ENCODE data around the gene UGT1A5. TPM values are rescaled to one million over a fixed set of nuclear protein-coding genes. Genes with fewer than 3 reads are reported as not detected.
"Not testable (repeated sequence)": the region's sequence is repeated elsewhere in the genome, so short reads cannot be mapped to it uniquely, and the experiment has no call there.

The UGT1A5 gene
- total RNA-seq, 2 experiments from 2014 or later = not detected

GRCh38 chr2:233688341-233688740 is 24.4 kb upstream of the UGT1A5 start:
- H3K36me3 Mint-ChIP-seq = no peaks in the 10 kb centered on the region
- no peak overlapping the region for H3K27ac Mint-ChIP-seq
- H3K4me1 Mint-ChIP-seq = peaks cover 2% of the 10 kb centered on the region
- H3K4me3 Mint-ChIP-seq = no peak overlapping the region
- H3K27me3 Mint-ChIP-seq = peaks cover 4% of the 10 kb centered on the region
- no peak for DNase-seq
- H3K9me3 Mint-ChIP-seq = no peaks in the 10 kb centered on the region

- Mint-ChIP-seq H3K4me3 (no peak overlapping the region), H3K27ac (no peak overlapping the region), H3K27me3 (peaks cover 4% of the 10 kb centered on the region), H3K36me3 (no peaks in the 10 kb centered on the region), H3K4me1 (peaks cover 2% of the 10 kb centered on the region), H3K9me3 (no peaks in the 10 kb centered on the region)
- no peak for DNase-seq
Measured at GRCh38 chr2:233689031-233689430, 23.7 kb upstream of the UGT1A5 start.

- peaks cover 2% of the 10 kb centered on the region for H3K4me1 Mint-ChIP-seq
- H3K36me3 Mint-ChIP-seq = no peaks in the 10 kb centered on the region
- no peak overlapping the region for H3K27ac Mint-ChIP-seq
- no peaks in the 10 kb centered on the region for H3K9me3 Mint-ChIP-seq
- no peak for DNase-seq
- H3K27me3 Mint-ChIP-seq = peaks cover 4% of the 10 kb centered on the region
- H3K4me3 Mint-ChIP-seq = no peak overlapping the region
Measured at GRCh38 chr2:233689501-233689900, 23.2 kb upstream of the UGT1A5 start.

GRCh38 chr2:233690444-233690843 is 22.3 kb upstream of the UGT1A5 start:
- peaks cover 4% of the 10 kb centered on the region for H3K27me3 Mint-ChIP-seq
- H3K4me1 Mint-ChIP-seq = peaks cover 2% of the 10 kb centered on the region
- no peak for DNase-seq
- no peak overlapping the region for H3K4me3 Mint-ChIP-seq
- no peaks in the 10 kb centered on the region for H3K9me3 Mint-ChIP-seq
- no peak overlapping the region for H3K27ac Mint-ChIP-seq
- H3K36me3 Mint-ChIP-seq = no peaks in the 10 kb centered on the region

- Mint-ChIP-seq H3K27me3 (peaks cover 4% of the 10 kb centered on the region), H3K4me3 (no peak overlapping the region), H3K36me3 (no peaks in the 10 kb centered on the region), H3K4me1 (peaks cover 2% of the 10 kb centered on the region), H3K27ac (no peak overlapping the region), H3K9me3 (no peaks in the 10 kb centered on the region)
- DNase-seq = no peak
Measured at GRCh38 chr2:233691443-233692433, 21.0 kb upstream of the UGT1A5 start.

GRCh38 chr2:233692648-233693047 is 20.1 kb upstream of the UGT1A5 start, which contains the start of gene UGT1A6:
Gene UGT1A6 (plus strand): TSS chr2:233692890. CDS start chr2:233693005, 115 bp downstream.
- Mint-ChIP-seq H3K9me3 (no peaks in the 10 kb centered on the region), H3K27ac (no peak within 1 kb of the TSS), H3K27me3 (peaks cover 4% of the 10 kb centered on the region), H3K4me3 (no peak within 1 kb of the TSS), H3K4me1 (peaks cover 2% of the 10 kb centered on the region), H3K36me3 (no peaks in the 10 kb centered on the region)
- no peak for DNase-seq

- DNase-seq = no peak
- H3K4me1 Mint-ChIP-seq = peaks cover 2% of the 10 kb centered on the region
- H3K27me3 Mint-ChIP-seq = no peaks in the 10 kb centered on the region
- no peak overlapping the region for H3K27ac Mint-ChIP-seq
- no peaks in the 10 kb centered on the region for H3K36me3 Mint-ChIP-seq
- no peak overlapping the region for H3K4me3 Mint-ChIP-seq
- no peaks in the 10 kb centered on the region for H3K9me3 Mint-ChIP-seq
Measured at GRCh38 chr2:233693963-233694362, 18.7 kb upstream of the UGT1A5 start.

GRCh38 chr2:233698740-233699139 is 14.0 kb upstream of the UGT1A5 start:
- H3K27me3 Mint-ChIP-seq = peaks cover 4% of the 10 kb centered on the region
- H3K4me3 Mint-ChIP-seq = no peak overlapping the region
- H3K27ac Mint-ChIP-seq = no peak overlapping the region
- no peaks in the 10 kb centered on the region for H3K4me1 Mint-ChIP-seq
- H3K36me3 Mint-ChIP-seq = no peaks in the 10 kb centered on the region
- DNase-seq = no peak
- peaks cover 1% of the 10 kb centered on the region for H3K9me3 Mint-ChIP-seq

- Mint-ChIP-seq H3K36me3 (peaks cover 2% of the 10 kb centered on the region), H3K4me3 (no peak overlapping the region), H3K27me3 (peaks cover 9% of the 10 kb centered on the region), H3K9me3 (peaks cover 6% of the 10 kb centered on the region), H3K4me1 (no peaks in the 10 kb centered on the region), H3K27ac (no peak overlapping the region)
- DNase-seq = no peak
Measured at GRCh38 chr2:233699424-233700027, 13.2 kb upstream of the UGT1A5 start.

- no peak overlapping the region for H3K4me3 Mint-ChIP-seq
- peaks cover 6% of the 10 kb centered on the region for H3K9me3 Mint-ChIP-seq
- peaks cover 2% of the 10 kb centered on the region for H3K36me3 Mint-ChIP-seq
- H3K27ac Mint-ChIP-seq = no peak overlapping the region
- no peaks in the 10 kb centered on the region for H3K4me1 Mint-ChIP-seq
- peaks cover 9% of the 10 kb centered on the region for H3K27me3 Mint-ChIP-seq
- DNase-seq = no peak
Measured at GRCh38 chr2:233700028-233700635, 12.6 kb upstream of the UGT1A5 start.

- H3K9me3 Mint-ChIP-seq, H3K27me3 Mint-ChIP-seq, DNase-seq: not testable (repeated sequence)
Measured at GRCh38 chr2:233700842-233701241, 11.9 kb upstream of the UGT1A5 start.

GRCh38 chr2:233702238-233702637 is 10.5 kb upstream of the UGT1A5 start:
- peaks cover 9% of the 10 kb centered on the region for H3K27me3 Mint-ChIP-seq
- H3K36me3 Mint-ChIP-seq = peaks cover 2% of the 10 kb centered on the region
- H3K9me3 Mint-ChIP-seq = peaks cover 6% of the 10 kb centered on the region
- H3K4me1 Mint-ChIP-seq = no peaks in the 10 kb centered on the region
- DNase-seq = no peak
- H3K27ac Mint-ChIP-seq = no peak overlapping the region
- H3K4me3 Mint-ChIP-seq = no peak overlapping the region

More at GRCh38 chr2:233700842-233701241, 11.9 kb upstream of the UGT1A5 start:
- not testable (repeated sequence) for H3K36me3 Mint-ChIP-seq, H3K4me3 Mint-ChIP-seq, H3K27ac Mint-ChIP-seq, H3K4me1 Mint-ChIP-seq

GRCh38 chr2:233705911-233706506 is 6.7 kb upstream of the UGT1A5 start:
- Mint-ChIP-seq H3K9me3 (peaks cover 6% of the 10 kb centered on the region), H3K27me3 (peaks cover 13% of the 10 kb centered on the region), H3K27ac (no peak overlapping the region), H3K4me1 (no peaks in the 10 kb centered on the region), H3K36me3 (peaks cover 2% of the 10 kb centered on the region), H3K4me3 (no peak overlapping the region)
- DNase-seq = no peak

- Mint-ChIP-seq H3K36me3 (peaks cover 2% of the 10 kb centered on the region), H3K27me3 (peaks cover 16% of the 10 kb centered on the region), H3K27ac (no peak overlapping the region), H3K4me1 (no peaks in the 10 kb centered on the region), H3K9me3 (peaks cover 6% of the 10 kb centered on the region), H3K4me3 (no peak overlapping the region)
- DNase-seq = no peak
Measured at GRCh38 chr2:233706720-233707119, 6.0 kb upstream of the UGT1A5 start.
